Measurements from ENCODE around the gene FBXO47. TPM values are rescaled to one million over a fixed set of nuclear protein-coding genes. Genes with fewer than 3 reads are reported as not detected.

FBXO47 gene, protein sequence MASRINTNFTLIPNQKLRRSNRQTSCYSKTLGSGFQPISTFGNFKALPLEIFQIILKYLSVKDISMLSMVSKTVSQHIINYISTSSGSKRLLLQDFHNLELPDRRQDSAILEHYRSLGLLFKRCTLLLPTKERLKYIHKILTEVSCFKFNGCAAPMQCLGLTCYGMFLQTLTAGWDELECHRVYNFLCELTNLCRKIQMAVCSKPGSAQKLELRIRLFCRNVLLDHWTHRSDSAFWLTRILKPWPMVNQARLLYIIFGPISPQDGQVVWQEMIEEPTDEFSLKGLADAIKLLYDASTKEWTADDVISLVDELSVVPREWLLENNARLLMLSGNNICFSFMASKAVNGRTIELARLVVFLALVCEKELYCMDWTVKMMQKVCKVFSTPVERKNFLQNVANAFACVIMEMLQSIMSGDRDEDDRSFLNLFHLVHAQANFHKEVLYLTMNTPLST
- total RNA-seq: under 0.01 TPM in 1 of 2 replicates, not detected in the other

DNA sequence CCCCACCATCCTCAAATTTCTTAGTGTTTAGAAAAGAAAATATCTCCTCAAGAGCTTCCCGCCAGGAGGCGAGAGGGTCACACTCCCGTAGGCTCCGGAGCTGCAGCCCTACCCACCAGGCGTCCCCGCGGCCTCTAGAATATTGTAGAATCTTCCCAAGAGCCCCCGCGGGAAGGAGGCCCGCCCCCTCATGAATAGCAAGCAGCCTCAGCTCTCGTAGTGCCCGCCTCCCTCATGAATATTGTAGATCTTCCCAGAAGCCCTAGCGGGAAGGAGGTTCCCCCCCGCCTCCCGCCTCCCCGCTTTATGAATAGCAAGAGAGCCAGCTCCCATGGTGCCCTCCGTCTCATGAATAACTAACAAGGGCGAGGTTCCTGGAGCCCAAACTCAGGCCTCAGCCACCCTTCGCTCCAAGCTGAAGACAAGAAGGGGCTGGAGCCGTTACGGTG lies at the start of gene FBXO47:
FBXO47 (minus strand) TSS at position 114 of the 449 bp plus-strand sequence. CDS start 4,378 bp downstream, outside the sequence.

DNA sequence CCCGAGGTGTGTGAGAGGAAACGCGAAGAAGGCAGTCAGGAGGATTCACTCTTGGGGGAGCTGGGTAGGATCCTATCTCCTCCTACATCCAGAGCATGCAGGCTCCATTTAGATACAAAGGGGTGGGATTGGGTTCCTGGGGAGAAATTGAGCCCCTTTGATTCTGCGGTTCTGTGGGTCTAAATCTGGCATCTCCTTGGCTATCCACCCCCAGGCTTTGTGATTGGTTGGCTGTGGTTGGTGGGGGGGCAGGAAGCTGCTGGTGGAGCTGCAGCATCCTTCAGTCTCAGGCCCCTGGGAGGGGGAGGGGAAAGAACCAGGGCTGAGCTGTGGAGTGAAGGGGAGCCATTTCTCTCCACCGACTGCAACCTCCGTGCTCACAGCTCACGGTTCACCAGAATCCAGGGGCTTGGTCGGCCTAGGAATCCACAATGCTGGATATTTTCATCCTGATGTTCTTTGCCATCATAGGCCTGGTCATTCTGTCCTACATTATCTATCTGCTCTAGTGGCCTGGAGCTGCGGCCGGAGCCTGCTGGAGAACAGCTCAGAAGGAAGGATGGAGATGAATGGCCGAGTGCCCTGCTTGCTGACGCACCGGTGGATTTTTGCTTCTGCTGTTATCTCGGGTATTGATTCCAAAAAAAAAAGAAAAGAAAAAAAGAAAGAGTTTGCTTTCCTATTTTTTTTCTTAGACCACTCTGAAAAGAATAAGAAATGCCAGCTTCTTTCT lies 41.8 kb downstream of the FBXO47 start, which contains the start of gene LASP1NB:
LASP1NB (plus strand) TSS at position 352 of the 733 bp plus-strand sequence.

Other genes starting within 250 kb of the FBXO47 start
- 3.1 and 4.7 TPM in 2 replicates for gene CISD3, start 237.1 kb downstream of the FBXO47 start, total RNA-seq
- gene PCGF2, start 219.1 kb downstream of the FBXO47 start, total RNA-seq: 2.8 and 3.1 TPM in 2 replicates
- gene PSMB3, start 214.7 kb downstream of the FBXO47 start, total RNA-seq: 365 and 434 TPM in 2 replicates
- 26.6 and 41.3 TPM in 2 replicates for gene PIP4K2B, start 167.8 kb downstream of the FBXO47 start, total RNA-seq
- gene CWC25, start 142.1 kb downstream of the FBXO47 start, total RNA-seq: 7.4 and 10.4 TPM in 2 replicates
- 3,070 and 3,076 TPM in 2 replicates for gene RPL23, start 113.7 kb downstream of the FBXO47 start, total RNA-seq
- 60.3 and 71.7 TPM in 2 replicates for gene LASP1, start 97.3 kb downstream of the FBXO47 start, total RNA-seq
- 0.28 and 0.83 TPM in 2 replicates for gene PLXDC1, start 184.2 kb upstream of the FBXO47 start, total RNA-seq
- gene ARL5C, start 198.8 kb upstream of the FBXO47 start, total RNA-seq: not detected in 2 replicates
- 3.6 and 5.3 TPM in 2 replicates for gene CACNB1, start 230.3 kb upstream of the FBXO47 start, total RNA-seq
- gene RPL19, start 232.9 kb upstream of the FBXO47 start, total RNA-seq: 2,335 and 2,658 TPM in 2 replicates